Mammary epithelial cell (primary cell): ENCODE results near the gene LBH.

Experiments used
- EZH2 ChIP-seq: IDR thresholded peaks from 2 replicates; pipeline ENCODE4 v1.6.1; 2012; ENCODE audit warnings: low read length, inconsistent platforms, borderline replicate concordance
- TF ChIP-seq, protein P1 (sequence below), 2 donors: IDR thresholded peaks in 1 of 2; conservative IDR thresholded peaks in 1 of 2; 2 replicates each; pipeline ENCODE4 v1.5.1; 2011 to 2012; ENCODE audit warnings: inconsistent platforms in 2 of 2, low read length in 2 of 2, mild to moderate bottlenecking in 2 of 2, control low read depth in 1 of 2, low read depth in 1 of 2; ENCODE audit not compliant: insufficient read depth in 1 of 2; ENCODE audit errors: extremely low read depth in 1 of 2

DNA sequence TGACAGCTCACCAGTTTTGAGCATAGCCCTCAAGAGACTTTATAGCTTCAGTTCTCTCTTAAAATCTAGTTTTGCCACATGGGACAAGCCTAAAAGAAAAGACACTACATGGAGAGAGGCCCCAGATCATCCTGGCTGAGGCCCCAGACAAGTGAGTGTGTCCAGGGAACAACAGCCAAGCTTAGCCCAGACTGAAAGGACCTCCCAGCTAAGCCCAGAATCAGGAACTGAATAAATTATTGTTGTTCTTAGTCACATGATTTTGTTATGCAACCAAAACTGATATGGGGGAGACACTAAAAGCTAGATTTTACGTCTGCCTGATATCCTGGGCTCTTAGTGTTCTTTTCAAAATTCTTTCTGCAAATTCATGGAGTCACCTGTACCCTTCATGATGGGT is 29.3 kb upstream of the LBH start:
- no peak for TF ChIP-seq EZH2
- TF ChIP-seq, protein P1, sequence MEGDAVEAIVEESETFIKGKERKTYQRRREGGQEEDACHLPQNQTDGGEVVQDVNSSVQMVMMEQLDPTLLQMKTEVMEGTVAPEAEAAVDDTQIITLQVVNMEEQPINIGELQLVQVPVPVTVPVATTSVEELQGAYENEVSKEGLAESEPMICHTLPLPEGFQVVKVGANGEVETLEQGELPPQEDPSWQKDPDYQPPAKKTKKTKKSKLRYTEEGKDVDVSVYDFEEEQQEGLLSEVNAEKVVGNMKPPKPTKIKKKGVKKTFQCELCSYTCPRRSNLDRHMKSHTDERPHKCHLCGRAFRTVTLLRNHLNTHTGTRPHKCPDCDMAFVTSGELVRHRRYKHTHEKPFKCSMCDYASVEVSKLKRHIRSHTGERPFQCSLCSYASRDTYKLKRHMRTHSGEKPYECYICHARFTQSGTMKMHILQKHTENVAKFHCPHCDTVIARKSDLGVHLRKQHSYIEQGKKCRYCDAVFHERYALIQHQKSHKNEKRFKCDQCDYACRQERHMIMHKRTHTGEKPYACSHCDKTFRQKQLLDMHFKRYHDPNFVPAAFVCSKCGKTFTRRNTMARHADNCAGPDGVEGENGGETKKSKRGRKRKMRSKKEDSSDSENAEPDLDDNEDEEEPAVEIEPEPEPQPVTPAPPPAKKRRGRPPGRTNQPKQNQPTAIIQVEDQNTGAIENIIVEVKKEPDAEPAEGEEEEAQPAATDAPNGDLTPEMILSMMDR (conservative IDR thresholded peaks at IDR 0.05 in 1 of 2, IDR thresholded peaks at IDR 0.05 in 1 of 2; ENCODE audit: extremely low read depth in 1 of 2, insufficient read depth in 1 of 2, low read depth in 1 of 2, low read length in 2 of 2): no peak
